Measurements from ENCODE around the gene SCARB1.

DNA sequence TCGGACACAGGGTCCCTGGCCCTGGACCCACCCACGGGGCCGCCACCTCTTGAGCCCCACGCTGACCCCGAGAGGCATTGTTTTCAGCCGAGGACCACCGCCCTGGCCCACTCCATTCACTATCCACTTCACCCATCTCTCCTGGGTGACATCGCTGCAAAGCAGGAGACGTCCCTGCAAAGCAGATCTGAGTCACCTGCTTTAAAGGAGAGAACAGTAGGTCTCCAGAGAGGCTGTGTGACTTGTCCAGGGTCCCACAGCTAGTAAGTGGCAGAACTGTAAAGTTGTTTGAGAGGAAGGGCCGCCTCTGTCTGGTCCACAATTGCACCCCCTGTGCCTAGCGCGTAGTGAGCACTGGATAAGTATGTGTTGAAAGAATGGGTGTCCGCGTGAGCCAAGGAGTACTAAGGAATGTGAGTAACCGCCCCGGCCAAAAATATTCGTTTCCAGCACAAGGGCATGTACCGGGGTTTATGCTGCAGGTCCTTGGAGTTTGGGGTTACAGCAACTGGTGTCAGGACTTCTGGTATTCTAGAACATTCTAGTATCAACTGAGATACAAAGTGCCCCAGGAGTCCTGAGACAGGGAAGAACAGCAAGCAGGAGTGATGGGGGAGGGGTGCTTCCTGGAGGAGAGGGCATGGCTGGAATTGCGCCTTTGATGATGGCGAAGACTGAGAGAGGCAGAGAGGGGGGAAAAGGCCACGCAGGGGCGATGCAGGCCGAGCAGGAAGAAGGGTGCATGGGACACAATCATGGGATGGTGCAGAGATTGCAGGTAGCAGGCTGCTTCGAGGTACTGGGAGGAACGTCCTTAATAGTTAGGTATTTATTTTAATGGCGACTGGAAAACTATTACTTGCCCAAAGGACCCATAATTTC lies 91.1 kb downstream of the SCARB1 start:
- TF ChIP-seq, protein P1, sequence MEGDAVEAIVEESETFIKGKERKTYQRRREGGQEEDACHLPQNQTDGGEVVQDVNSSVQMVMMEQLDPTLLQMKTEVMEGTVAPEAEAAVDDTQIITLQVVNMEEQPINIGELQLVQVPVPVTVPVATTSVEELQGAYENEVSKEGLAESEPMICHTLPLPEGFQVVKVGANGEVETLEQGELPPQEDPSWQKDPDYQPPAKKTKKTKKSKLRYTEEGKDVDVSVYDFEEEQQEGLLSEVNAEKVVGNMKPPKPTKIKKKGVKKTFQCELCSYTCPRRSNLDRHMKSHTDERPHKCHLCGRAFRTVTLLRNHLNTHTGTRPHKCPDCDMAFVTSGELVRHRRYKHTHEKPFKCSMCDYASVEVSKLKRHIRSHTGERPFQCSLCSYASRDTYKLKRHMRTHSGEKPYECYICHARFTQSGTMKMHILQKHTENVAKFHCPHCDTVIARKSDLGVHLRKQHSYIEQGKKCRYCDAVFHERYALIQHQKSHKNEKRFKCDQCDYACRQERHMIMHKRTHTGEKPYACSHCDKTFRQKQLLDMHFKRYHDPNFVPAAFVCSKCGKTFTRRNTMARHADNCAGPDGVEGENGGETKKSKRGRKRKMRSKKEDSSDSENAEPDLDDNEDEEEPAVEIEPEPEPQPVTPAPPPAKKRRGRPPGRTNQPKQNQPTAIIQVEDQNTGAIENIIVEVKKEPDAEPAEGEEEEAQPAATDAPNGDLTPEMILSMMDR (IDR thresholded peaks at IDR 0.05) = no peak
- TF ChIP-seq POLR2A (IDR thresholded peaks at IDR 0.05) = no peak

All from lower leg skin (tissue), 3 donors.